Measurements from ENCODE around the gene MAP3K2. TPM values are rescaled to one million over a fixed set of nuclear protein-coding genes. Genes with fewer than 3 reads are reported as not detected.
A peak's percentile ranks its signal among the peaks of the same experiment; 100 is the strongest.

MAP3K2 gene
- total RNA-seq, 4 donors from 2014 or later: 84.8 to 118 (median 92.8) TPM

DNA sequence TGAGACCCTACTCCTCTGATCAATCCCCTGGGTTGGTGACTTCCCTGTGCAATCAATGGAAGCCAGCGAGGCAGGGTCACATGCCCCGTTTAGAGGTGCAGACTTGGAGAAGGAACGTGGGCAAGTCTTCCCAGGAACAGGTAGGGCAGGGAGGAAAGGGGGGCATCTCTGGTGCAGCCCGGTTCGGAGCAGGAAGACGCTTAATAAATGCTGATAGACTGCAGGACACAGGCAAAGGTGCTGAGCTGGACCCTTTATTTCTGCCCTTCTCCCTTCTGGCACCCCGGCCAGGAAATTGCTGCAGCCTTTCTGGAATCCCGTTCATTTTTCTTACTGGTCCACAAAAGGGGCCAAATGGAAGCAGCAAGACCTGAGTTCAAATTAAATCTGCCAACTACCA is 29.6 kb upstream of the MAP3K2 start:
- intact Hi-C loops (cut with DNase I): no loop called here
- Histone ChIP-seq H3K27me3 (no peaks in the 10 kb centered on the region), H3K4me1 (peaks cover 19 to 25% of the 10 kb centered on the region in 2 donors), H3K27ac (no peak overlapping the region), H3K36me3 (no peaks in the 10 kb centered on the region), H3K4me3 (replicated peaks in 1 of 3) (no peak overlapping the region), H3K9me3 (no peaks in the 10 kb centered on the region)
- DNase-seq: no peak
- 88% methylated on average over 8 of the region's 8 CpGs for WGBS, 2 donors
- TF ChIP-seq POLR2A (IDR thresholded peaks at IDR 0.05) (no peak), CTCF (IDR thresholded peaks at IDR 0.05) (no peak)

DNA sequence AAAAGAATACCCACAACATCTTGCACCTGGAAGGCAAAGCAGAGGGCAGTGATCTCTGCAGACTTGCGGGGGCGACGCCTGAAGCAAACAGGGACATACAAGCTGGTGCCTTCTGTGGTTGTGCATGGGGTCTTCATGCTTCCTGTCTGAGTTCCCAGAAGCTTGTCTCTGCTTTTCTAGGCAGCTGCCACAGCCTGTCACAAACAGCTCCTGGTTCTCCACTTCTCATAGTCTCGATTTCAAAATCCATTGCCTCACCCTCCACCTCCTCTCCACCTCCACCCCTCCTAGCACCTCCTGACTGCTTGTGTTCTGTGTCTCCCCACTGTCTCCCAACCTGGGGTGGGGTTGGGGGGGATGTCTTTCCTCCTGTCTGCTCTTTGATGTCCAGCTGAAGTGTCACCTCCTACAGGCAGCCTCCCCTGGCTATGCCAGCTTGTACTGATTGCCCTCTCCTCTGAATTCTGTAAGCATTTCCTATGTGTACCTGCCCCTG is 28.8 kb upstream of the MAP3K2 start:
- TF ChIP-seq CTCF (IDR thresholded peaks at IDR 0.05) (no peak), POLR2A (IDR thresholded peaks at IDR 0.05) (no peak)
- intact Hi-C loops (cut with DNase I): no loop called here
- Histone ChIP-seq H3K27me3 (no peaks in the 10 kb centered on the region), H3K27ac (no peak overlapping the region), H3K9me3 (no peaks in the 10 kb centered on the region), H3K4me1 (peaks cover 21 to 34% of the 10 kb centered on the region in 2 donors), H3K36me3 (no peaks in the 10 kb centered on the region), H3K4me3 (replicated peaks in 1 of 3) (peak overlapping the region in 1 of 3 donors; percentile 36)
- DNase-seq: no peak
- 35 to 55% methylated on average over 4 of the region's 4 CpGs for WGBS, 2 donors

- 24 to 34% methylated on average over 32 to 37 of the region's 55 CpGs for WGBS, 2 donors
- H3K27ac ChIP-seq: peak overlapping the region in 2 of 3 donors; percentile 13 to 45
- intact Hi-C loops (cut with DNase I): no loop called here
- H3K36me3 ChIP-seq: no peaks in the 10 kb centered on the region
- H3K27me3 ChIP-seq: no peaks in the 10 kb centered on the region
- H3K9me3 ChIP-seq: no peaks in the 10 kb centered on the region
- TF ChIP-seq POLR2A (IDR thresholded peaks at IDR 0.05) (peak in 1 of 2 donors; percentile 5), CTCF (IDR thresholded peaks at IDR 0.05) (peak; percentile 46 to 88 (median 74))
- H3K4me3 ChIP-seq (replicated peaks in 1 of 3): peak overlapping the region in 1 of 3 donors; percentile 36
- H3K4me1 ChIP-seq: peaks cover 26 to 40% of the 10 kb centered on the region in 2 donors
- peak; percentile 78 to 86 for DNase-seq
These were observed 28.1 kb upstream of the MAP3K2 start for GRCh38 chr2:127415593-127416505.

DNA sequence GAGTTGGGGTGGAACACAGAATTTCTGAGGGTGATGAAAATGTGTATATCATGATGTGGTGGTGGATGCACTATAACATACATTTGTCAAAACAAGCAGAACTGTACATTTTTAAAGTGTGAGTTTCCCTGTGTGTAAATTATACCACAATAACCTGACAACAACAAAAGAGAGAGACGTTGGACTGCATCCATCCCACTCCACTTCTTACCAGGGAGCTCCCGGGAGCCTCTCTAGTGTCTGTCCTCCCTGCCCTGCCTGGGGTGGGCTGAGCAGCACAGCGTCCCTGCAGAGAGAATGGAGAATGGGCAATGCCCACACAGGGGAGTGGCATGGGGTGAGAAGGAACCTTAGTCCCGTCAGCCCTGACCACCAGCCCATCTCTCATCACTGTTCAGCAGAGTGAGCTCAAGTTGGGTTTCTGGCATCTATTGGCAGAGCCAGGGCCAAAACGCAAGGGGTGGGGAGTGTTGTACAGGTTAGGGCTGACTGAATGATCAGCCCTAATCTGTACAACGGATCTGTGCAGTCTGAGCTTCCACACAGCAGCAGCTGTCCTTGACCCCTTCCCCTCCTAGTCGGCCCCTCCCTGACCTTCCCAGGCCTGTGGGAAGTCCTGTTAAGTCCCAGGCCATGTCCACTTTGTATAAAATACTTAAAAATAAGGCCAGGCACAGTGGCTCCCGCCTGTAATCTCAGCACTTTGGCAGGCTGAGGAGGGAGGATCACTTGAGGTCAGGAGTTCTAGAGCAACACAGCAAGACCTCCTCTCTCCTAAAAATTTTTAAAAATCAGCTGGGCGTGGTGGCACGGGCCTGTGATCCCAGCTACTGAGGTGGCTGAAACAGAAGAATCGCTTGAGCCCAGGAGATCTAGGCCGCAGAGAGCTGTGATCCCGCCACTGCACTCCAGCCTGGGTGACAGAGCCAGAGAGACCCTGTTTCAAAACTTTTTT is 27.1 kb upstream of the MAP3K2 start:
- Histone ChIP-seq H3K4me3 (replicated peaks in 1 of 3) (no peak overlapping the region), H3K4me1 (peaks cover 31 to 49% of the 10 kb centered on the region in 2 donors), H3K27me3 (no peaks in the 10 kb centered on the region), H3K9me3 (no peaks in the 10 kb centered on the region), H3K27ac (peak overlapping the region in 1 of 3 donors; percentile 21), H3K36me3 (no peaks in the 10 kb centered on the region)
- 85 to 86% methylated on average over 13 of the region's 13 CpGs for WGBS, 2 donors
- peak; percentile 32 to 35 for DNase-seq
- intact Hi-C loops (cut with DNase I): no loop called here
- no peak for TF ChIP-seq POLR2A (IDR thresholded peaks at IDR 0.05)
- TF ChIP-seq CTCF (IDR thresholded peaks at IDR 0.05): no peak

All from thyroid gland (tissue), 4 donors.